ENCODE data around the gene PLEK.
"Not testable (repeated sequence)": the region's sequence is repeated elsewhere in the genome, so short reads cannot be mapped to it uniquely, and the experiment has no call there.

The PLEK gene, protein sequence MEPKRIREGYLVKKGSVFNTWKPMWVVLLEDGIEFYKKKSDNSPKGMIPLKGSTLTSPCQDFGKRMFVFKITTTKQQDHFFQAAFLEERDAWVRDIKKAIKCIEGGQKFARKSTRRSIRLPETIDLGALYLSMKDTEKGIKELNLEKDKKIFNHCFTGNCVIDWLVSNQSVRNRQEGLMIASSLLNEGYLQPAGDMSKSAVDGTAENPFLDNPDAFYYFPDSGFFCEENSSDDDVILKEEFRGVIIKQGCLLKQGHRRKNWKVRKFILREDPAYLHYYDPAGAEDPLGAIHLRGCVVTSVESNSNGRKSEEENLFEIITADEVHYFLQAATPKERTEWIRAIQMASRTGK

DNA sequence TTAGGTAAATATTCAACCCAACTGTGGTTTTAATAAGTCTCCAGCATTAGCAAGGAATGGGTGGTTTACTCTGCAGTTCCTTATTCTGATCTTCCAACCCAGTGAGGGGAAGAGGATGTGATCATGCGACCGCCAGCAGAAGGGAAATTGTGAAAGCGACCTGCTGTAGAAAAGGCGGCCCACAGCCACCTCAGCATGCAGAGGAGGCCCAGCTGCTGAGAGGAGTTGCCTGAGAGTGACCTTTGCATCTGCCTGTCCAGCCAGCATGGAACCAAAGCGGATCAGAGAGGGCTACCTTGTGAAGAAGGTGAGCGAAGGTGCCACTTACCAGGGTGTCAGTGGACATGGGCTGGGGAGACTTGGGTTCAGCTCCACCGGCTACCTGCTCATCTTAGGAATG is at the start of gene PLEK:
TSS of gene PLEK (plus strand) at position 196 of the 400 bp plus-strand sequence. CDS start at position 266, 70 bp downstream.
- DNase-seq (ENCODE audit: low read depth in 2 of 2) = no peak

DNA sequence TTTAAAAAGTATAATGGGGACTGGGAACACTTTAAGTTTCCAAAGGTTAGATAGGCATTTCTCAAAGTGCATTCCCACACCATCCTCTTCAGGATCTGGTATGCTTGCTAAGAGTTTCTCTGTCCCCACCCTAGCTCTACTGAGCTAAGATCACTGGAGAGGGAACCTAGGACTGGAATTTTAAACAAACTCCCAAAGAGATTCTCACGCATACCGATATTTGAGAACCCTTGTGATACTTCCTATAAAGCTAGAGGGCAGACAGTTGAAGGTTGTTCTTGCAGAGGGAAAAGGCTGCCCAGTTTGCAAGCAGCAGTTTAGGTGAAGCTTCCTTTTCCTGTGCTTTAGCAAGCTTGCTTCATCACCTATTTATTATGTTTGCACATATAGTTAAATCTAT is 49.0 kb upstream of the PLEK start:
- no peak for DNase-seq (ENCODE audit: low read depth in 2 of 2)

DNA sequence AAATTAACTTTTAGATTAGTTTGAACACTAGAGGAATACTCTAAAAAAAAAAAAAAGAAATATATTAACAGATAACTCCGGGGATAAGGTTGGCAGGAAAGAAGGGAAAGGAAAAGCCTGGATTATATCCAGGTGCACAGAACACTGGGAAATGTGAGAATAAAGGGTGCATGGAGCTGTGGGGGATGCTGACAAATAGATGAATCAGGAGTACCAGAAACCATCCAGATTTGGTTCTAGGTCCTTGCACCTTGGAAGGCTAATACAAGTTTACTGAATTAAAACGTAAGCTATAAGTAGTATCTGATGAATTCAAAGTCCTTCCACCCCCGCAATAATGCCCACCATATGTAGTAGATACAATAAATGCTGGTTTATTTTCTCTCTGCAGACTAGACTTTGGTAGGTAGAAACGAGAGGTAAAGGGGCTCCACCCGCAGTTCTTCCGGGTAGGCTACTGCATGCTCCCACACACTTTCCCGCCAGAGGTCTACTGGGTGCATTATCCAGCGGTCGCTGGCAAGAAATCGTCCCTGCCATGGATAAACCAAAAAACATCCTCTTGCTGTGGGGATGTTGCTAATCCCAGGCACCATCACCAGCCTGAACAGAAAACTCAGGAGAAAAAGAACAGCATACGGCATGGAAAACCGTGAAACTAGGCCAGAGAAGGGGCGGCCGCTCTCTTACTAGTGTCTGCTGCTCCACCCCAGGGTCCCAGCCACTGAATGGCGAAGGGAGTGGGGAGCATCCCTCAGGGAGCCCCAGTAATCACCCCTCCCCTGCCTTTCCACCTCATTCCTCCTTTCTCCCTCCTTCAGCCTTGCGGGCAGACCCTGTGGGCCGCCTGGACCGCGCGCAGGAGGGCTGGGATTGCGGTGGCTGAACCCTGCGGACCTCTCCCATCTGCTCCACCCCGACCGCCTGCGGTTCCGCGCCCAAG is 46.8 kb upstream of the PLEK start:
- DNase-seq (ENCODE audit: low read depth in 2 of 2) = no peak

DNA sequence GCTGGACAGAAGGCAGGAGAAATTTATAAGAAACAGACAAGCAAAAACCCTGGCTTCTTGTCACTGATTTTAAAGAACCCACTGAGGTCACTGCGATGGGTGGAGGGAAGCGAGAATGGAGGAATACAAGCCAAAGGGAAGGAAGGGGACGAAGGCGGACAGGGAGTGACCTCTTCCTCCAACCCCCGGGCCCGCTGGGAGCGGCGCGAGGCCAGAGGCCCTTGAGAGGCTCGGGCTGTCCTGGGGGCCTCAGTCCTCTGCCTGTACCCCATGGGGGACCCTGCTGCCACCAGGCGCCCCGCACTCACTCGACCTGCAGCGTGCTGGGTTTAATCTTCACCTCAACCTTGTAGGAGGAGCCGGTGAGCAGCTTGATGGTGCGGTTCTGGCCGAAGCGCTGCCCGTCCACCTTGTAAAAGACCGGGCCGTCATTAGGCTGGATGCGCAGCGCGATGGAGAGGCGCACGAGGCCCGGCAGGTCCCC is 46.1 kb upstream of the PLEK start:
- no peak for DNase-seq (ENCODE audit: low read depth in 2 of 2)

DNA sequence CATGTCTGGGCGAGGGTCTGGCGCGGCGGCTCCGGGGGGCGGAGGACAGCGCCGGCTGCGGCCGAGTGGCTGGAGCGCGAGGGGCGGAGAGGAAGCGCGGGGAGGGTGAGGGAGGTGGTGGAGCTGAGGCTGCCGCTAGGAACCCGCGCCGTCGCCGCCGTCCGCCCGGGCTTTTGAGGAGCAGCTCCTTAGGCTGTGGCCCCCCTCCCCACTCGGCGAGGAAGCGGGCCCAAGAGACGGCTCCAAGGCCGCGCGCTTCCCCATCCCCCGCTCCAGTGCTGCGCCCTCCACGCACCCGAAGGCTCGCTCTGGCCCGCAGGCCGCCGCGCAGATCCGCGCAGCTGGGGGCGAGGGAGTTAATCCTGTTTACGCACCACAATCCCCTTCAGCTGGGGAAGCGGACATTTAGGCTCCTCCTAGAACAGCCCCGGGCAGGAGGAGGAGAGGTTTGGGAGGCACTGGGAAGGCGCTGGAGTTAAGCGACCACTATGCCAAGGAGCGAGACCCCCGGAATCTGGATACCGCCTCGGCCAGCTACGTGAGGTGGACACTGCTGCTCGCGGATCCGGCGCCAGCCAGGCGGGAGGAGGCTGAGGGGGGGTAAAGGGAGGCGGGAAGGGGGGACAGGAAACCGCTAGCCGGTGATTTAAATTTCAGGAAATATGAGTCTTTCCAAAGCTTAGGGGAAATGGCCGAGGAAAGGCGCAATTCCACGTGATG is 45.5 kb upstream of the PLEK start, which contains the start of gene CNRIP1:
TSS of gene CNRIP1 (minus strand) at position 552 of the 720 bp plus-strand sequence. CDS start at position 3, 549 bp downstream.
- DNase-seq (ENCODE audit: low read depth in 2 of 2) = peak; percentile 45 to 54

DNA sequence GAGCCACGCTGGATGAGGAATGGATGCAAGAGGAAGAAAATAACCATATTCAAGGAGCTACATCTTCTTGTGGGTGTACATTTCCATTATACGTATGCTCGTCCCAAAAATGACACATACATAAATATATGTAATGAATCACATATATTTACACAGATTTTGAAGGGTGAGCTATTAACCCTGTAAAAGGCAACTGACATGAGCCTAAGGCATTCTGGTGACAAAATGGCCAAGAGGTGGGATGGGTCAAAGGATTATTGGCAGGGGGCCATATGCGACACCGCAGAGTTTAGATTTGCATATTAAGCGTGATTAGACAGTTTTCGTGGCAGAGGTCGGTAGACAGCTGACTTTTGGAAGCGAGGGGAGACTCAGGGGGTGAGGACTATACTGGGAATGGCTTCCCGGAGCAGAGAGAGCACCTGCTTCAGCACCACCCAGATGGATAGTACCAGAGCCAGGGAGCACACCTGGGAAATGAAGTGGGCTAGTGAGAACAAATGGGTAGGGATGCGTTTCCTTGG is 44.9 kb upstream of the PLEK start:
- no peak for DNase-seq (ENCODE audit: low read depth in 2 of 2)

DNA sequence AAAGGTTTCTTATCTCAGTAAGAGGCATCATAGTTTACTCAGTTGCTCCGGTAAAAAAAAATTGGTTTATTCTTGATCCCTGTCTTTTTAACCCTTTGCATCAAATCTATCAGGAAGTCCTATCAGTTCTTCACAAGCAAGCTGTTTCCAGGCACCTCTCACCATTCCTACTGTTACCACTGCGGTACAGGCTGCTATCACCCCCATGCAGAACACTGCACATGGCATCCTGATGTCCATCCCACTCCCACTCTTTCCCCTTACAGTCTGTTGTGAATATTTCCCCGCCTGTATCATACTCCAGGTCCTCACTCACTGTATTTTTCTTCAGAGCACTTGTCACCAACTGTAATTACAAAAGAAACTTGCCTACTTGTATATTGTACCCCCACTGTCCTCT is 40.0 kb upstream of the PLEK start:
- no peak for DNase-seq (ENCODE audit: low read depth in 2 of 2)

DNA sequence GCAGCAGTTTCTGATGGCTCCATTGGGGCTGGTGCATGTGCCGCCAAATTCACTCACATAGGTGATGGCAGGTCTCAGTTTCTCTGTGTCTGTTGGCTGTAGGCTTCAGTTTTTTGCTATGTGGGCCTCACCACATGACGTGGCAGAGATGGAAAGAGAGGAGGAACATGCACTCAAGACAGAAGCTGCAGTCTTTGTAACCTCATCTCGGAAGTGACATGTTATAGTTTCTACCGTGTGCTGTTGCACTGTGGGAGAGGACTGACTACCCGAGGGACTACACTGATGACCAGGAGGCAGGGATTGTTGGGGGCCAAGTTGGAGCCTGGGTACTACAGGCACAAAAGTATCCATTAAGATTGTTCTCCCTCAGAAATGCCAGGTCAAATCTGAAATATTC is 36.2 kb upstream of the PLEK start:
- DNase-seq (ENCODE audit: low read depth in 2 of 2) = no peak

DNA sequence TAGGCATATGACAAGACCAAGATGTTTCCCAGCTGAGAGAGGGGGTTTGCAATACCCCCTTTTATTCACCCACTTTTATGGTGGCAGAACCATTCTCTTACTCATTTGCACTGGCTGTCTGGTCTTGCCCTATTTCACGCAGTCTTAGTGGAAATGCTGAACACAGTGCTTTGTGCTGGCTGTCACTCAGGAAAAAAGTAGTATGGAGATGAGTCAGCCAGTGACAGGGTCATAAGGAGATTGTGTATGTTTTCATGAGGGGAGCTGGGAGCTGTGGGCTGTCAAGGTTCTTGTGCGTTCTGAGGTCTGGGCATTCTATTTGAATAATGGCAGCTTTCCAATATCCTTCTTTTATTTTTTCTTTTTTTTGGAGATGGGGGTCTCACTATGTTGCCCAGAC is 34.4 kb upstream of the PLEK start:
- DNase-seq (ENCODE audit: low read depth in 2 of 2) = no peak

DNA sequence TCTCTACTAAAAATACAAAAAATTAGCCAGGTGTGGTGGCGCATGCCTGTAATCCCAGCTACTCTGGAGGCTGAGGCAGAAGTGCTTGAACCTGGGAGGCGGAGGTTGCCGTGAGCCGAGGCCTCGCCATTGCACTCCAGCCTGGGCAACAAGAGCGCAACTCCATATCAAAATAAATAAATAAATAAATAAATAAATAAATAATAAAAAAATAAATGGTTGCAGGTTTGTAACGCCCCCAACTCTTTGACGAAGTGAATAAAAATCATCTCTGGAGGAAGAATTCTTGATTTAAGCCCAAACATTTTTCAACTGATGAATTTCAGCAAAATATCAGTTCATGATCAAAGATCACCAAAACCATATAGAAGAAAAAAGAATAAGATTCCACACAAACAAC is 32.1 kb upstream of the PLEK start:
- no peak for DNase-seq (ENCODE audit: low read depth in 2 of 2)

DNA sequence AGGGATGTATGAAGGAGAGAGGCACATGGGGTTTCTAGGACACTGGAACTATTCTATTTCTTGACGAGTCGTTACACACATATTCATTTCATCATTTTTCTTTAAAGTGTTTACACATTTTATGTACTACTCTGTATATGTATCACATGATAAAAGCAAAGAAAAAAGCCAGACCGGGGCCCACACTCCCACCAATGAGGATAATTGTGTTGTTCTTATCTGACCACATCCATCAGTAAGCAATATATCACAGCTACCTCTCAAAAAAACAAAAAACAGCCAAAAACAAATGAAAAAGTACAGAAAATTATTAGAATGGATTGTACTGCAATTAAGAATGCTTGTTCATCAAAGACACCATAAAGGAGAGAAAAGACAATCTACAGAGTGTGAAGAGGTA is 31.2 kb upstream of the PLEK start:
- DNase-seq (ENCODE audit: low read depth in 2 of 2) = no peak

DNA sequence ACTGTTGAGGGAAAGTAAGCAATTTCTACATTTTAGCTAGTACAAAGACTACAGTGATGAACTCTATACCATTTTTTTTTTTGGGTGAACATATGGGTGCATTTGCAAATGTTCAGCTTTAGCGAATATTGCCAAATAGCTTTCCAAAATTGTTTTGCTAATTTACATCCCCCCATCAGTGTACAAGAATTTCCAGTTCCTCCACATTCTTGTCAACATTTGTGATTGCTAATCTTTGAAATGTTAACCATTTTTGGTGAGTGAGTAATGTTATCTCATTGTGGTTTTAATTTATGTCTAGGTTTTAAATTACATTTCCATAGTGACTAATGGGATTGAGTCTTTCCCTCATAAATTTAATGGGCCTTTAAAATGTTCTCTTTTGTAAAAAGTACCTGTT is 28.9 kb upstream of the PLEK start:
- DNase-seq (ENCODE audit: low read depth in 2 of 2) = peak; percentile 70 to 71

DNA sequence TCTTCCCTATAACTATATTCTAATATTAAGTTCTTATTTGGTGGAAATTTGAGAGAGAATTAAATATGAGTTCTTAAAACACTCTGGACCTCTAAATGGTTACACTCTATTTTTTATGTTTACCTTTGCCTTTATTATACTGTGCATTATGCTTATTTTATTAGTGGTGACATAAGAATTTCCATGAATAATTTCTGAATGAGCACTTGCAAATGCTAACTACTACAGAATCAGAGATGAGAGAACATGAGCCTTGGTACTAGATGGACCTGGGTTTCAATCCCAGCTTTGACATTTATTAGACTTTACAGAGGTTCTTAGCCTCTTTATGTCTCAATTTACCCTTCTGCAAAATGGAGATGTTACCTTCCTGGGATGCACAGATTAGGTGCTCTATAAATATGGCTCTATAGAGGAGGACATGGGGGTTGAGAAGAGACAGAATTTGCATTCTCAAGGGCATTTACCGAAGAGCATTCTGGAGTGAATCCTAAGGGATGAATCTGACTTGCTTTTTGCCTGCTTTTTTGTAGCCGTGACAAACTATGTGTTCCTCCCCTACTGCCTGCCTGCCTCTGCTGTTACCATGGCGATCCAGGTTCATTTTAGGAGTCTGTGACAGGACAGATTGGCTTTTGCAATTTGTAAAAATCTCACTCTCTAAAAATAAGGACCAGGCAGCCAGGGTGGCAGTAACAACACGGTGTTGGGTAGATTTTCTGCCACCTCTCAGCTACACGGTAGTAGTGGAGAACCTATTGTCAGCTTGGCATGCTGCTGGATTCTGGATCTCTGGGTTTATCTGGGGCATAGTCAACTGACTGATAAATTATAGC is 24.6 kb upstream of the PLEK start:
- no peak for DNase-seq (ENCODE audit: low read depth in 2 of 2)

DNA sequence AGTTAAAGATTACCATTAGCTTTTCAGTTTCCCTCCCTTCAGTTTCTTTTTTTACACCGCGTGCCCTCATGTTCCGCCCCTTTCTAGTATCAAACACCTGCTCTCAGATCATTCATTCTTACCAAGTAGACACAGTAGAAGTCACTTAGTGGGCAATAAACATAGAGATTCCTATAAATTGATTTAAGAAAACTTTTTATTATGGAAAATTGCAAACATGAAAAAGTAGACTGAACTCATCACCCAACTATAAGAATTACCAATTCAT is 24.1 kb upstream of the PLEK start:
- no peak for DNase-seq (ENCODE audit: low read depth in 2 of 2)

DNA sequence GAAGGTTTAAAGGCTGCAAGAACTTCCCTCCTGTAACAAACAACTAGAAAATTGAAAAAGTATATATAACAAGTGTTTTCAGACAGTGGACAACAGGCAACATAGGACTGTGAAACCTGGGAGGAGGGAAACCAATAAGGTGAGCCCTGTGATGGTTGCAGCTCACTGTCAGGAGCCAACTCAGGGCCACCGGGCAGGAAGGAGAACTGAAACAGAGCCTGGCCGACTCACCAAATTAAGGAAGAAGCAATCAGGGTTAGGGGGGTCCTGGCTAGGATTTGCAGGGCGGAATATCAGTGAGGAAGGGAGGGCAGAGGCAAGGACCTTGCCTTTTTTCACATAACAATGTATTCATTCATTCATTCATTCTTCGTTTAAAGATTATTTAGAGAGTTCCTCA is 23.5 kb upstream of the PLEK start:
- no peak for DNase-seq (ENCODE audit: low read depth in 2 of 2)

DNA sequence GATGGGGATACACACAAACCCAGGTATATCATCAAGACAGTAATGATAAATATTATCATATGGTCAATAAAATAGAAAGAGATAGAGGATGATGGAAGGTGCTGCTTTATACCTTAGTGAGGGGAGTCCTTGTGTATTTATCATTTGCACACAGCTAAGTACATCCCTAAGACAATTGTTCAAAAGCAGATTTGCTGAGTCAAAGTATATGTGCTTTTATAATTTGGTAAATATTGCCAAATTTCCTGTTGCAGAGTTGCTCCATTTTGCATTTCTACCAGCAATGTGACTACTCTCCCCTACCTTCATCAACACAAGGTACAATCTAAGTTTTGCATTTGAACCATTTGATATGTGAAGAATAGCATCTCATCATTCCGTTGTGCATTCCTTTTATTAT is 22.6 kb upstream of the PLEK start:
- DNase-seq (ENCODE audit: low read depth in 2 of 2) = no peak

DNA sequence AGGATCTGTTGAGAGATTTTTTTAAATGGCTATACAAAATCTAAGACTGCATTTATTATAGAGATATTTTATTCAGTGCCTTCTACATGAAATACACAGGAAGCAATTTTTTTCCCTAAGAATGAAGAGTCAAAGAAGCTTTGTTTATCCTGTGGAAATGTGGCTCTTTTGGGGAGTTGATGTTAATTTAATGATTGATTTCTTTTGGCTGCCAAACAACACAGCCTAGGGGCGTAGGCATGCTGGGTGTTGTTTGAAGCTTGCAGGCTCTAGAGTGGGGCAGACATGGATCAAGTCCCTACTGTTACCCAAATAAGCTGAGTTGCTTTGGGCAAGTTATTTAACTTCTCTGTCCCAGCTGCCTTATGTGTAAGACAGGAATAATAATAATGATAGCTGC is 21.1 kb upstream of the PLEK start:
- DNase-seq (ENCODE audit: low read depth in 2 of 2) = no peak

DNA sequence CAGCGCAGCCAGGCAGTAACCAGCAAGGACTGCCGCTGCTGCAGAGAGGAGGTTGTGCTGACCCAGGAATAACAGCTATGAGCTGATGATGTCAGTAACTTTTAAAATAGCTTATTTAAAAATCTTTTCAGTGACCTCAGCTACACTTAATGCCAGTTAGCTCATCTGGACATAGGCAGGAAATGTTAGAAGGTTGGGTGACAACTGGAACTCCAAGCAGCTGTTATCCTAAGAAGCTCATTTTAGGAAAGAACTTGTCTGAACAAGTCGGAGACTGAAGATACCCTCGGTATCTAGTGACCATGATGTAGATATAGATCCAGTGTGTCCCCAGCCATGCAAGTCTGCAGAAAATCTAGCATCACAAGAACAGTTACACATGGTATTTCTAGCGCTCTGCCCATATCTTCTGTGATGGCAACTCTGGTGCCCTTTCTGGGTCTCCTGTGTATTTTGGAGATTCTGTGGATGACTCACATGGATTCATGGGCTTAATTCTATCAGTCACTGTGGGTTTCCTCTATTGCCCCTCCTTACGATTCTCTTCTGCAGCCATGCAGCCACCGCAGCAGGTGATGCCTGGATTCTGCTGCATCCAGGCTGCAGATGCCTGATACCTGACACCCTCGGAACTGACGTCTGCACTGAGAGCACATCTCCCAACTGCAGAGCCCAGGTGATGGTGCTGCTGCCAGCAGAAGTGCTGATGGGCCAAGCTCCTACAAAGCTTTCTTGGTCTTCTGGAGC is 19.8 kb upstream of the PLEK start:
- DNase-seq (ENCODE audit: low read depth in 2 of 2) = no peak

DNA sequence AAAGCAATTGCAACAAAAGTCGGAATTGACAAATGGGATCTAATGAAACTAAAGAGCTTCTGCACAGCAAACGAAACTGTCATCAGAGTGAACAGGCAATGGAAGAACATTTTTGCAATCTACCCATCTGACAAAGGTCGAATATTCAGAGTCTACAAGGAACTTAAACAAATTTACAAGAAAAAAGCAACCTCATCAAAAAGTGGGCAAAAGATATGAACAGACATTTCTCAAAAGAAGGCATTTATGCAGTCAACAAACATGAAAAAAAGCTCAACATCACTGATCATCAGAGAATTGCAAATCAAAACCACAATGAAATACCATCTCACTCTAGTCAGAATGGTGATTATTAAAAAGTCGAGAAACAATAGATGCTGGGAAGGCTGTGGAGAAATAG is 16.0 kb upstream of the PLEK start:
- DNase-seq (ENCODE audit: low read depth in 2 of 2) = not testable (repeated sequence)

DNA sequence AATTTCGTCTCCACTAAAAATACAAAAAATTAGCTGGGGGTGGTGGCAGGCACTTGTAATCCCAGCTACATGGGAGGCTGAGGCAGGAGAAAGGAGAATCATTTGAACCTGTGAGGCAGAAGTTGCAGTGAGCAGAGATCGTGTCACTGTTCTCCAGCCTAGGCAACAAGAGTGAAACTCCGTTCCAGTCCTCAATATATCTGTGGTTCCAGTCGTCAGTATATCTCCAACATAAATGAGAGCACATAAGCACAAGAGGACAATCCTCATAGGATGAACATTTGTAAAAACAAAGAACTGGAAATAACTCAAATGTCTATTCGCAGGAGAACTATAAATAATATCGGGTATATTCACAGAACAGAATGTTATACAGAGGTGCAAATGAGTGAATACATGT is 13.1 kb upstream of the PLEK start:
- DNase-seq (ENCODE audit: low read depth in 2 of 2) = no peak

All from fibroblast of skin of left quadriceps (primary cell).